Sigmoid colon (tissue), 7 donors: Measurements from ENCODE around the gene CDC14B. TPM values are rescaled to one million over a fixed set of nuclear protein-coding genes. Genes with fewer than 3 reads are reported as not detected.
A peak's percentile ranks its signal among the peaks of the same experiment; 100 is the strongest.
"Not testable (repeated sequence)": the region's sequence is repeated elsewhere in the genome, so short reads cannot be mapped to it uniquely, and the experiment has no call there.

ENCODE experiments used
- DNase-seq: peaks from one replicate; pipeline ENCODE4 v3.0.0-alpha.2; 2019
- H3K27ac ChIP-seq, 4 donors: fragments of 200-600 bp; sonication (generic); one replicate each; pipeline ENCODE4 v1.5.1; 2016 to 2019; ENCODE audit warnings: mild to moderate bottlenecking in 1 of 4
- H3K27me3 ChIP-seq, 3 donors: fragments of 200-600 bp; sonication (generic); one replicate each; pipeline ENCODE4 v1.5.1; 2019; ENCODE audit warnings: mild to moderate bottlenecking in 1 of 3
- H3K36me3 ChIP-seq, 4 donors: fragments of 200-600 bp; sonication (generic); one replicate each; pipeline ENCODE4 v1.5.1; 2016 to 2019
- H3K4me1 ChIP-seq, 4 donors: fragments of 200-600 bp; sonication (generic); one replicate each; pipeline ENCODE4 v1.5.1; 2017 to 2019
- H3K4me3 ChIP-seq, 4 donors: fragments of 200-600 bp; sonication (generic); one replicate each; pipeline ENCODE4 v1.5.1; 2017 to 2019; ENCODE audit warnings: mild to moderate bottlenecking in 2 of 4, moderate library complexity in 1 of 4
- H3K9me3 ChIP-seq, 4 donors: fragments of 200-600 bp in 3 of 4; sonication (generic) in 3 of 4; one replicate each; pipeline versions ENCODE4 v1.5.1 to v1.6.1; 2013 to 2019
- CTCF ChIP-seq, 4 experiments: fragments of 450-650 bp in 3 of 4; fragments of 200-600 bp in 1 of 4; IDR thresholded peaks; one replicate each; pipeline ENCODE4 v1.5.1; 2016 to 2019; ENCODE audit warnings: antibody characterized with exemption in 4 of 4, mild to moderate bottlenecking in 3 of 4, moderate library complexity in 2 of 4
- EP300 ChIP-seq, 4 donors: sonication (generic); formaldehyde crosslinking; IDR thresholded peaks; one replicate each; pipeline ENCODE4 v1.6.1; 2017; ENCODE audit warnings: antibody characterized with exemption in 4 of 4
- POLR2A ChIP-seq, 2 donors: fragments of 450-650 bp; IDR thresholded peaks; one replicate each; pipeline ENCODE4 v1.6.1; 2016; ENCODE audit warnings: antibody characterized with exemption in 2 of 2, mild to moderate bottlenecking in 2 of 2, moderate library complexity in 2 of 2
- POLR2AphosphoS5 ChIP-seq, 4 donors: sonication (generic); formaldehyde crosslinking; IDR thresholded peaks; one replicate each; pipeline ENCODE4 v1.6.1; 2017; ENCODE audit warnings: antibody characterized with exemption in 4 of 4
- WGBS, 2 donors: extraction: QIAGEN DNeasy Blood & Tissue Kit; methylation state at CpG; one replicate each; pipeline ENCODE4 v1.1.7; 2013; 5-methylcytosine and 5-hydroxymethylcytosine counted together
- intact Hi-C: fragments of 100-400 bp; cut with DNase I; formaldehyde crosslinking; loops from one replicate; pipeline ENCODE4 v1.15.1; 2023
- polyA plus RNA-seq, 3 donors: library from polyadenylated mRNA; stranded (reverse); fragments of 200-250 nt; gene quantifications; one replicate each; pipeline ENCODE4 v1.2.3, GENCODE V29; 2013
- total RNA-seq, 4 donors: library from RNA; depleted of rRNA; stranded (reverse); fragments of >200 nt; gene quantifications; one replicate each; pipeline ENCODE4 v1.1.0, GENCODE V29; 2016
- donor health status: healthy with polysubstance abuse.
- donor health status: Bipolar disorder and iron deficiency.
- donor health status: healthy.

CDC14B gene
- total and polyA plus RNA-seq, 7 donors = 5.6 to 35.7 (median 12.5) TPM

GRCh38 chr9:96503918-96504317 is 115.7 kb downstream of the CDC14B start:
- TF ChIP-seq POLR2AphosphoS5 (IDR thresholded peaks at IDR 0.05) (no peak), POLR2A (IDR thresholded peaks at IDR 0.05) (no peak), EP300 (IDR thresholded peaks at IDR 0.05) (no peak)
- intact Hi-C loops = no loop called here
- DNase-seq = no peak
- WGBS, 2 donors = 96 to 97% methylated on average over 11 of the region's 11 CpGs
- no peaks in the 10 kb centered on the region for H3K4me1 ChIP-seq
- peaks cover 0 to 31% (median 0%) of the 10 kb centered on the region in 4 donors for H3K36me3 ChIP-seq
- H3K27ac ChIP-seq = no peak overlapping the region
- no peaks in the 10 kb centered on the region for H3K27me3 ChIP-seq
- H3K4me3 ChIP-seq = no peak overlapping the region
- no peaks in the 10 kb centered on the region for H3K9me3 ChIP-seq

DNA sequence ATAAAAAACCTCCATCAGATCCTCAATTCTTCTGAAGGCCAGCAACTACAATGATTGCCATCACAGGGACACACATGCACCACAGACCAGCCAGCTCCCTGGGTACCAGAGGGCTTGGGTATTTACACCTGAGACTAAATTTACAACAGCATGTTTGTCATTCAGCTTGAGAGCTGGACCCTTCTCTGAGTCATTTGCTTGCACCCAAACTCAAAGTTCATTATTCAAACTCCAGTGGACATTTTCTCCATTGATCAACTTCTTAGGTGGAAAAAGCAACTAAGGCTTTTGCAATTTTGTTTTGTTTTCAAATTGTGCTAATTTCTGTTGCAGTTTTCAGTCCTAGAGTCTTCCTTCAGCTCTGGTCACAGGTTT is 116.3 kb downstream of the CDC14B start:
- H3K36me3 ChIP-seq = peaks cover 0 to 25% (median 0%) of the 10 kb centered on the region in 4 donors
- H3K4me3 ChIP-seq, H3K27me3 ChIP-seq, H3K27ac ChIP-seq, intact Hi-C loops, H3K4me1 ChIP-seq, H3K9me3 ChIP-seq, DNase-seq: not testable (repeated sequence)

- no peak for DNase-seq
- no peak overlapping the region for H3K4me3 ChIP-seq
- H3K4me1 ChIP-seq = no peaks in the 10 kb centered on the region
- intact Hi-C loops = no loop called here
- no peak for TF ChIP-seq CTCF (IDR thresholded peaks at IDR 0.05)
- no peak for TF ChIP-seq POLR2AphosphoS5 (IDR thresholded peaks at IDR 0.05)
- no peak for TF ChIP-seq EP300 (IDR thresholded peaks at IDR 0.05)
- no peak for TF ChIP-seq POLR2A (IDR thresholded peaks at IDR 0.05)
- no peaks in the 10 kb centered on the region for H3K9me3 ChIP-seq
- peak overlapping the region; percentile 18 to 39 (median 26) for H3K27ac ChIP-seq
- no peaks in the 10 kb centered on the region for H3K27me3 ChIP-seq
- WGBS, 2 donors = 91 to 94% methylated on average over 6 of the region's 6 CpGs
- H3K36me3 ChIP-seq = peaks cover 0 to 23% (median 0%) of the 10 kb centered on the region in 4 donors
Measured at GRCh38 chr9:96502539-96503373, 116.9 kb downstream of the CDC14B start.

DNA sequence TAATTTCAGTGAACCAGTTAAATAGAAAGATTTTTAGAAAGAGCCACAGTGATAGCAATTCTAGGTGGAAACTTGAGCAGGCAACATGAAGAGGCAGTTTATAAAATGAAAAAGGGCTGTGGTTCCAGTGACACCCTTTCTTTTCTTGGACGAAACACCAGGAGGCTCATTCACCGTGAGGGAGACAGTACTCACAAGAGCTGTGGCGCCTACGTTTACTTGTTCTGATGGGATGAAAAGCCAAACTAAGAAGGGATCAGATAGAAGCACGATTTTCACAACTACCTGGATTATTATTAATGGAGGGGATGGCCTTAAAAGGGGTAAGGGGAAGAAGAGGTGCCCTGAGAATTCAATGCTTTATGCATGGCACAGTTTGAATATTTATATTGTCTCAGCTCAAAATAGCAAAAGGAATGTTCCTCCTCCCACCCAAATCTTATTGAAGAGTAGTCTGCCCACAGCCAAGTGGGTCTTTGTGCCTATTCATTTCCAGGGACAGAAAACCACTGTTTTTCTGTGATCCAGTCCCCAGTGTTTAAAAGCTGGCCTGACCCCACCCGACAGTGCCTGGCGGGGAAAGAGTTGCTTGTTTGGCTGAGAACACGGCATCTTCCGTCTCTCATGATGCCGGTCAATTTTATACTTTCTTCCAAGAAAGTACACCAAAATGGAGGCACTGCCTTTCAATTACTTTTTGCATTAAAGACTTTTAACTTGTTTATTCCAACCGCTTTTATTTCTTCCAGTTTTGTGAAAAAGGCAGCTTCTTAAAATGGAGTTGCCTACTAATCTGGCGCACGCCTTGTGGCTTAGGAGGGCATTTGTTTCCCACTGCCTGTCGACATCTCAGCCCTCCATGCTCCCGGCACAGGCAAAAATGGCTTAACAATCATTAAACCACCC is 117.8 kb downstream of the CDC14B start:
- intact Hi-C loops = no loop called here
- Histone ChIP-seq H3K4me1 (no peaks in the 10 kb centered on the region), H3K36me3 (peaks cover 0 to 23% (median 0%) of the 10 kb centered on the region in 4 donors), H3K27ac (peak overlapping the region; percentile 18 to 39 (median 26)), H3K4me3 (no peak overlapping the region), H3K9me3 (no peaks in the 10 kb centered on the region), H3K27me3 (no peaks in the 10 kb centered on the region)
- WGBS, 2 donors = 94 to 95% methylated on average over 15 of the region's 15 CpGs
- no peak for TF ChIP-seq EP300 (IDR thresholded peaks at IDR 0.05)
- TF ChIP-seq POLR2A (IDR thresholded peaks at IDR 0.05) = no peak
- no peak for TF ChIP-seq CTCF (IDR thresholded peaks at IDR 0.05)
- TF ChIP-seq POLR2AphosphoS5 (IDR thresholded peaks at IDR 0.05) = no peak
- DNase-seq = no peak

DNA sequence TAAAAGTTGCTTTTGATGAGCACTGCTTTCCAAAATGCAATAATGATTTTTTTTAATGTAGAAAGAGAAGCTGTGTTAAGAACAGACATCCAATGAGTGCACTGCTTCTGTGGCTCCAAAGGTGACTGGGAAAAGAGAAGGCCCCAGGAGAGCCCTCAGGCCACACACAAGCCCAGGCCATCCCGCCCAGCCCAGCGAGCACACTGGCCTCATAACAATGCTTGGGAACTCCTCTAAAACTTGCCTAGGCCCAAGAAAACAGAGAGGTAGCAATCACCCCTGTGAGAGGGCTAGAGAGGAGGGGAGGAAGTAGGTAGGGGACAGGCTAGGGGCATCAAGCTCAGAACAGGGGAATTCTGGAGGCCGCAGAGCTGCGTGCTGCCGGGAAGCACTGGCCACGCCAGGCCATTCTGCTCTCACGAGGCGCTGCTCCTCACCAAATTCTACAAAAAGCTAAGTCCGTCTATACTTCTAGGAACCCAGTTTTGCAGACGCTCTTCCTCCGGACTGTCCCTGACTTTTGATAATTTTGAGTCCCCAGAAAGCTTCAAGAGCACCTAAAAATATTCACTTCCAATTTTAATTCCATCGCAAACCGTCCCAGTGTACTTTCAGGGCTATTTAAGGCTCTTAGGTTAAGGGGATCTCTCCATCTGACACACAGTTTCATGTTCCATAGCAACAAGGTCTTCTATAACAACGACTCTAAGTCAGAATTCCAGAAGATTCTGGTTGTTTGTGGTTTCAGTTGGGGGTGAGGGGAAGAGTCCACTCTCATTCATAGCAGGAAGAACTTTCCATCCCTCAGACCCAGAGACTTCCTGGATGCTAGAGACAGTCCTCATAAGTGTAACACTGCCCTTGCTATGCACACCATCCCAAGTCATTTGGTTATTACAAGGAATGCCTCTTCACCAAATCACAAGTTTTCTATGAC is 118.7 kb downstream of the CDC14B start:
- Histone ChIP-seq H3K4me3 (no peak overlapping the region), H3K27me3 (no peaks in the 10 kb centered on the region), H3K9me3 (no peaks in the 10 kb centered on the region), H3K27ac (peak overlapping the region in 2 of 4 donors; percentile 30 to 39), H3K36me3 (peaks cover 0 to 16% (median 0%) of the 10 kb centered on the region in 4 donors), H3K4me1 (no peaks in the 10 kb centered on the region)
- 92 to 94% methylated on average over 14 of the region's 14 CpGs for WGBS, 2 donors
- intact Hi-C loops = no loop called here
- TF ChIP-seq CTCF (IDR thresholded peaks at IDR 0.05) (no peak), EP300 (IDR thresholded peaks at IDR 0.05) (no peak), POLR2AphosphoS5 (IDR thresholded peaks at IDR 0.05) (no peak), POLR2A (IDR thresholded peaks at IDR 0.05) (no peak)
- DNase-seq = no peak
